HepG2 (cell line): ENCODE measurements around the gene BYSL. TPM values are rescaled to one million over a fixed set of nuclear protein-coding genes. Genes with fewer than 3 reads are reported as not detected.

Source experiments
- ELF1 ChIP-seq: sonication (generic); formaldehyde crosslinking; IDR thresholded peaks from 2 replicates; pipeline ENCODE4 v1.4.0; 2020; ENCODE audit warnings: missing genetic modification reagents
- SOX5 ChIP-seq: IDR thresholded peaks from 2 replicates; pipeline ENCODE4 v1.6.1; 2016; ENCODE audit warnings: borderline replicate concordance
- ZNF24 ChIP-seq: fragments of 450-650 bp; IDR thresholded peaks from 2 replicates; pipeline ENCODE4 v1.6.1; 2017; ENCODE audit warnings: antibody characterized with exemption, mild to moderate bottlenecking
- ZNF333 ChIP-seq: sonication (generic); formaldehyde crosslinking; IDR thresholded peaks from 2 replicates; pipeline ENCODE4 v1.4.0; 2020; ENCODE audit warnings: mild to moderate bottlenecking, missing genetic modification reagents, borderline replicate concordance
- ZNF451 ChIP-seq: sonication (generic); formaldehyde crosslinking; IDR thresholded peaks from 2 replicates; pipeline ENCODE4 v1.5.0; 2020; ENCODE audit warnings: mild to moderate bottlenecking, missing genetic modification reagents
- ZNF7 ChIP-seq: IDR thresholded peaks from 2 replicates; pipeline ENCODE4 v1.6.1; 2016; ENCODE audit warnings: missing biosample characterization, missing genetic modification reagents
- ZNF883 ChIP-seq: sonication (generic); formaldehyde crosslinking; IDR thresholded peaks from 2 replicates; pipeline ENCODE4 v1.5.1; 2020; ENCODE audit warnings: mild to moderate bottlenecking, missing genetic modification reagents; ENCODE audit errors: not compliant biosample characterization
- polyA plus RNA-seq, 8 experiments: library from polyadenylated mRNA; depleted of rRNA in 3 of 8; stranded (reverse) in 7 of 8; unstranded in 1 of 8; fragments of >200 nt; fragmentation: Illumina TruSeq in 4 of 8; extraction: Trizol in 4 of 8; gene quantifications; 2 replicates each; pipeline versions ENCODE4 v1.2.1 to v1.2.3, GENCODE V29; 2011 to 2016; ENCODE audit warnings: low read depth in 4 of 8, missing spikeins in 1 of 8, mixed read lengths in 1 of 8; ENCODE audit not compliant: insufficient read depth in 1 of 8
- total RNA-seq, 5 experiments: library from RNA; depleted of rRNA; stranded (reverse); fragments of >200 nt; fragmentation: Illumina TruSeq; extraction: Trizol; gene quantifications; 2 replicates each; pipeline ENCODE4 v1.2.3, GENCODE V29; 2016; ENCODE audit warnings: low read depth in 1 of 5
- TF ChIP-seq, protein P1 (sequence below): sonication (generic); formaldehyde crosslinking; IDR thresholded peaks from 2 replicates; pipeline ENCODE4 v1.9.0; 2021; ENCODE audit warnings: missing genetic modification reagents, borderline replicate concordance
- TF ChIP-seq, protein P2 (sequence below): sonication (generic); formaldehyde crosslinking; IDR thresholded peaks from 2 replicates; pipeline ENCODE4 v1.4.0; 2020; ENCODE audit warnings: missing genetic modification reagents
- TF ChIP-seq, protein P3 (sequence below): sonication (generic); formaldehyde crosslinking; IDR thresholded peaks from 2 replicates; pipeline ENCODE4 v1.5.1; 2020; ENCODE audit warnings: mild to moderate bottlenecking, missing genetic modification reagents, moderate library complexity
- TF ChIP-seq, protein P4 (sequence below): sonication (generic); formaldehyde crosslinking; IDR thresholded peaks from 2 replicates; pipeline ENCODE4 v1.9.0; 2022; ENCODE audit warnings: low read depth, missing genetic modification reagents
- TF ChIP-seq, protein P5 (sequence below): sonication (generic); formaldehyde crosslinking; IDR thresholded peaks from 2 replicates; pipeline ENCODE4 v1.4.0; 2020; ENCODE audit warnings: missing genetic modification reagents, low read depth, mild to moderate bottlenecking, borderline replicate concordance
- TF ChIP-seq, protein P6 (sequence below): sonication (generic); formaldehyde crosslinking; IDR thresholded peaks from 2 replicates; pipeline ENCODE4 v1.5.0; 2020; ENCODE audit warnings: mild to moderate bottlenecking, missing genetic modification reagents
- TF ChIP-seq, protein P7 (sequence below): sonication (generic); formaldehyde crosslinking; IDR thresholded peaks from 2 replicates; pipeline ENCODE4 v1.8.0; 2022; ENCODE audit warnings: mild to moderate bottlenecking, missing genetic modification reagents

BYSL gene
- total and polyA plus RNA-seq, 2 of the 13 experiments (the other 11 are each of a cell fraction or from before 2014, with no cell fraction given) = 27.9 to 28.6 TPM

DNA sequence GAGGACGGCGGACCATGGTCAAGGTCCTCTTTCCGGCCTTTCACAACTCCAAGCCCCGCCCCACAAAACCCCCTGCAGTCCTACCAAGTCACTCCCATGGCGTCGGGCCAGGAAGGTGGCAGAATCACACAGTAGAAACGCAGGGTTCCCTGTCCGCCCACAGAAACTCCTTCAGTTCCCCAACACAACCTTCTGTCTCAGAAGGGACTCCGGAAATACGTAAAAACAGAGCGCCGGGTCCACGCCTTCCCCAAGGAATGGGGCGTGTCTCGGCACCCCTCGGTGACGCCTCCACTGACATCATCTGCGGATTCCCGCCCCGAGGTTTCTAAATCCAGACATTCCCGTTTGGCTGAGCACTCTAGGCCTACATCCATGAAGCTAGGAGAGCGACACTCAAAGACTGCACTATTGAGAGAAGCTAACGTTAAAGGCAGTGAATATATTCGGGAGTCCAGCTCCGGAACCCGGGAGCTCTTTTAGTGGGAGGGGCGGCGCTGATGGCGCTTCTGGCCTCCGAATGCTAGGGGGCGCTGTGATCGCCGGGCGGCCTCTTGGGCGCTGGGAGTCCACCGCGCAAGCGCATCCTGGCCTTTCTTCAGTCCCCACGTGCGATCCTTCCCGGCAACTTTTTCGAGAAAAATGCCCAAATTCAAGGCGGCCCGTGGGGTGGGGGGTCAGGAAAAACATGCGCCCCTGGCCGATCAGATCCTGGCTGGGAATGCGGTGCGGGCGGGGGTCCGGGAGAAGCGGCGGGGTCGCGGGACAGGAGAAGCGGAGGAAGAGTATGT lies at the start of gene BYSL, which contains the start of gene MED20 (continued):
- TF ChIP-seq, protein P1, sequence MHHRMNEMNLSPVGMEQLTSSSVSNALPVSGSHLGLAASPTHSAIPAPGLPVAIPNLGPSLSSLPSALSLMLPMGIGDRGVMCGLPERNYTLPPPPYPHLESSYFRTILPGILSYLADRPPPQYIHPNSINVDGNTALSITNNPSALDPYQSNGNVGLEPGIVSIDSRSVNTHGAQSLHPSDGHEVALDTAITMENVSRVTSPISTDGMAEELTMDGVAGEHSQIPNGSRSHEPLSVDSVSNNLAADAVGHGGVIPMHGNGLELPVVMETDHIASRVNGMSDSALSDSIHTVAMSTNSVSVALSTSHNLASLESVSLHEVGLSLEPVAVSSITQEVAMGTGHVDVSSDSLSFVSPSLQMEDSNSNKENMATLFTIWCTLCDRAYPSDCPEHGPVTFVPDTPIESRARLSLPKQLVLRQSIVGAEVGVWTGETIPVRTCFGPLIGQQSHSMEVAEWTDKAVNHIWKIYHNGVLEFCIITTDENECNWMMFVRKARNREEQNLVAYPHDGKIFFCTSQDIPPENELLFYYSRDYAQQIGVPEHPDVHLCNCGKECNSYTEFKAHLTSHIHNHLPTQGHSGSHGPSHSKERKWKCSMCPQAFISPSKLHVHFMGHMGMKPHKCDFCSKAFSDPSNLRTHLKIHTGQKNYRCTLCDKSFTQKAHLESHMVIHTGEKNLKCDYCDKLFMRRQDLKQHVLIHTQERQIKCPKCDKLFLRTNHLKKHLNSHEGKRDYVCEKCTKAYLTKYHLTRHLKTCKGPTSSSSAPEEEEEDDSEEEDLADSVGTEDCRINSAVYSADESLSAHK (CRISPR knock-in tag) = no peak
- TF ChIP-seq ZNF333 (CRISPR knock-in tag) (0 out of 2 replicates have a peak, but pooled peaks have one; percentile 2), ELF1 (CRISPR knock-in tag) (peak; percentile 66), ZNF451 (CRISPR knock-in tag) (peak; percentile 47; the same call in 1 of the 2 replicates), ZNF883 (CRISPR knock-in tag) (peak; percentile 91), SOX5 (peak; percentile 57), ZNF24 (peak; percentile 39; the same call in 1 of the 2 replicates), ZNF7 (CRISPR knock-in tag) (no peak)
- TF ChIP-seq, protein P2, sequence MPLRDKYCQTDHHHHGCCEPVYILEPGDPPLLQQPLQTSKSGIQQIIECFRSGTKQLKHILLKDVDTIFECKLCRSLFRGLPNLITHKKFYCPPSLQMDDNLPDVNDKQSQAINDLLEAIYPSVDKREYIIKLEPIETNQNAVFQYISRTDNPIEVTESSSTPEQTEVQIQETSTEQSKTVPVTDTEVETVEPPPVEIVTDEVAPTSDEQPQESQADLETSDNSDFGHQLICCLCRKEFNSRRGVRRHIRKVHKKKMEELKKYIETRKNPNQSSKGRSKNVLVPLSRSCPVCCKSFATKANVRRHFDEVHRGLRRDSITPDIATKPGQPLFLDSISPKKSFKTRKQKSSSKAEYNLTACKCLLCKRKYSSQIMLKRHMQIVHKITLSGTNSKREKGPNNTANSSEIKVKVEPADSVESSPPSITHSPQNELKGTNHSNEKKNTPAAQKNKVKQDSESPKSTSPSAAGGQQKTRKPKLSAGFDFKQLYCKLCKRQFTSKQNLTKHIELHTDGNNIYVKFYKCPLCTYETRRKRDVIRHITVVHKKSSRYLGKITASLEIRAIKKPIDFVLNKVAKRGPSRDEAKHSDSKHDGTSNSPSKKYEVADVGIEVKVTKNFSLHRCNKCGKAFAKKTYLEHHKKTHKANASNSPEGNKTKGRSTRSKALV (CRISPR knock-in tag) = peak; percentile 95
- TF ChIP-seq, protein P3, sequence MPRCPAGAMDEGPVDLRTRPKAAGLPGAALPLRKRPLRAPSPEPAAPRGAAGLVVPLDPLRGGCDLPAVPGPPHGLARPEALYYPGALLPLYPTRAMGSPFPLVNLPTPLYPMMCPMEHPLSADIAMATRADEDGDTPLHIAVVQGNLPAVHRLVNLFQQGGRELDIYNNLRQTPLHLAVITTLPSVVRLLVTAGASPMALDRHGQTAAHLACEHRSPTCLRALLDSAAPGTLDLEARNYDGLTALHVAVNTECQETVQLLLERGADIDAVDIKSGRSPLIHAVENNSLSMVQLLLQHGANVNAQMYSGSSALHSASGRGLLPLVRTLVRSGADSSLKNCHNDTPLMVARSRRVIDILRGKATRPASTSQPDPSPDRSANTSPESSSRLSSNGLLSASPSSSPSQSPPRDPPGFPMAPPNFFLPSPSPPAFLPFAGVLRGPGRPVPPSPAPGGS (CRISPR knock-in tag) = peak; percentile 32; the same call in 1 of the 2 replicates
- TF ChIP-seq, protein P4, sequence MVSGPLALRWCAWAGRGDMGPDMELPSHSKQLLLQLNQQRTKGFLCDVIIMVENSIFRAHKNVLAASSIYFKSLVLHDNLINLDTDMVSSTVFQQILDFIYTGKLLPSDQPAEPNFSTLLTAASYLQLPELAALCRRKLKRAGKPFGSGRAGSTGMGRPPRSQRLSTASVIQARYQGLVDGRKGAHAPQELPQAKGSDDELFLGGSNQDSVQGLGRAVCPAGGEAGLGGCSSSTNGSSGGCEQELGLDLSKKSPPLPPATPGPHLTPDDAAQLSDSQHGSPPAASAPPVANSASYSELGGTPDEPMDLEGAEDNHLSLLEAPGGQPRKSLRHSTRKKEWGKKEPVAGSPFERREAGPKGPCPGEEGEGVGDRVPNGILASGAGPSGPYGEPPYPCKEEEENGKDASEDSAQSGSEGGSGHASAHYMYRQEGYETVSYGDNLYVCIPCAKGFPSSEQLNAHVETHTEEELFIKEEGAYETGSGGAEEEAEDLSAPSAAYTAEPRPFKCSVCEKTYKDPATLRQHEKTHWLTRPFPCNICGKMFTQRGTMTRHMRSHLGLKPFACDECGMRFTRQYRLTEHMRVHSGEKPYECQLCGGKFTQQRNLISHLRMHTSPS = no peak; the same call in 1 of the 2 replicates
- TF ChIP-seq, protein P5, sequence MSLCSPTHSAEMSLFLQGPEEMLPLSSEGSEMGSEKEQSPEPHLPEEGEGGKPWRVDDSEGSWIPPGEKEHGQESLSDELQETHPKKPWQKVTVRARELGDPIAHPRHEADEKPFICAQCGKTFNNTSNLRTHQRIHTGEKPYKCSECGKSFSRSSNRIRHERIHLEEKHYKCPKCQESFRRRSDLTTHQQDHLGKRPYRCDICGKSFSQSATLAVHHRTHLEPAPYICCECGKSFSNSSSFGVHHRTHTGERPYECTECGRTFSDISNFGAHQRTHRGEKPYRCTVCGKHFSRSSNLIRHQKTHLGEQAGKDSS (CRISPR knock-in tag) = peak; percentile 54
- TF ChIP-seq, protein P6, sequence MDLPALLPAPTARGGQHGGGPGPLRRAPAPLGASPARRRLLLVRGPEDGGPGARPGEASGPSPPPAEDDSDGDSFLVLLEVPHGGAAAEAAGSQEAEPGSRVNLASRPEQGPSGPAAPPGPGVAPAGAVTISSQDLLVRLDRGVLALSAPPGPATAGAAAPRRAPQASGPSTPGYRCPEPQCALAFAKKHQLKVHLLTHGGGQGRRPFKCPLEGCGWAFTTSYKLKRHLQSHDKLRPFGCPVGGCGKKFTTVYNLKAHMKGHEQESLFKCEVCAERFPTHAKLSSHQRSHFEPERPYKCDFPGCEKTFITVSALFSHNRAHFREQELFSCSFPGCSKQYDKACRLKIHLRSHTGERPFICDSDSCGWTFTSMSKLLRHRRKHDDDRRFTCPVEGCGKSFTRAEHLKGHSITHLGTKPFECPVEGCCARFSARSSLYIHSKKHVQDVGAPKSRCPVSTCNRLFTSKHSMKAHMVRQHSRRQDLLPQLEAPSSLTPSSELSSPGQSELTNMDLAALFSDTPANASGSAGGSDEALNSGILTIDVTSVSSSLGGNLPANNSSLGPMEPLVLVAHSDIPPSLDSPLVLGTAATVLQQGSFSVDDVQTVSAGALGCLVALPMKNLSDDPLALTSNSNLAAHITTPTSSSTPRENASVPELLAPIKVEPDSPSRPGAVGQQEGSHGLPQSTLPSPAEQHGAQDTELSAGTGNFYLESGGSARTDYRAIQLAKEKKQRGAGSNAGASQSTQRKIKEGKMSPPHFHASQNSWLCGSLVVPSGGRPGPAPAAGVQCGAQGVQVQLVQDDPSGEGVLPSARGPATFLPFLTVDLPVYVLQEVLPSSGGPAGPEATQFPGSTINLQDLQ (CRISPR knock-in tag) = peak; percentile 44; the same call in 1 of the 2 replicates
- TF ChIP-seq, protein P7, sequence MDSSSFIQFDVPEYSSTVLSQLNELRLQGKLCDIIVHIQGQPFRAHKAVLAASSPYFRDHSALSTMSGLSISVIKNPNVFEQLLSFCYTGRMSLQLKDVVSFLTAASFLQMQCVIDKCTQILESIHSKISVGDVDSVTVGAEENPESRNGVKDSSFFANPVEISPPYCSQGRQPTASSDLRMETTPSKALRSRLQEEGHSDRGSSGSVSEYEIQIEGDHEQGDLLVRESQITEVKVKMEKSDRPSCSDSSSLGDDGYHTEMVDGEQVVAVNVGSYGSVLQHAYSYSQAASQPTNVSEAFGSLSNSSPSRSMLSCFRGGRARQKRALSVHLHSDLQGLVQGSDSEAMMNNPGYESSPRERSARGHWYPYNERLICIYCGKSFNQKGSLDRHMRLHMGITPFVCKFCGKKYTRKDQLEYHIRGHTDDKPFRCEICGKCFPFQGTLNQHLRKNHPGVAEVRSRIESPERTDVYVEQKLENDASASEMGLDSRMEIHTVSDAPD (CRISPR knock-in tag) = peak; percentile 82
